Endothelial cell of umbilical vein (primary cell): Measurements from ENCODE around the gene CPSF3. TPM values are rescaled to one million over a fixed set of nuclear protein-coding genes. Genes with fewer than 3 reads are reported as not detected.

ENCODE experiments used
- BruUV-seq: library from RNA; stranded (reverse); fragments of 400-500 nt; replicated peaks from 2 replicates; lab custom pipeline; 2021; lab: Mats Ljungman, UMichigan
- CTCF ChIA-PET: fragments of 300-600, 350-600 bp; sonication (Branson Sonifier 250); formaldehyde crosslinking; loops from one replicate; lab custom pipeline; 2021; ENCODE audit warnings: antibody characterized with exemption, inconsistent platforms; lab: Charles Lee
- POLR2A ChIA-PET: fragments of 300-600, 350-600 bp; sonication (Branson Sonifier 250); formaldehyde crosslinking; loops from one replicate; lab custom pipeline; 2021; ENCODE audit warnings: antibody characterized with exemption, inconsistent platforms; lab: Charles Lee
- DNase-seq: peaks from one replicate; pipeline ENCODE4 v3.0.0-alpha.2; 2011; ENCODE audit warnings: low read depth, low spot score
- FAIRE-seq: peaks from 2 replicates; lab custom pipeline; 2011; peaks lifted over from hg19 to GRCh38; lab: Jason Lieb, UNC
- H2AFZ ChIP-seq: 2 replicates; pipeline ENCODE4 v1.6.0; 2012; ENCODE audit warnings: low read depth, low read length, control low read depth, inconsistent platforms
- H3K27ac ChIP-seq: 2 replicates; pipeline ENCODE4 v1.5.1; 2011; ENCODE audit warnings: low read depth, mild to moderate bottlenecking, control low read depth, low read length, moderate library complexity; ENCODE audit not compliant: insufficient read depth
- H3K27me3 ChIP-seq, 2 experiments: 2 replicates each; pipeline versions ENCODE4 v1.6.0 to v1.6.1; 2011; ENCODE audit warnings: low read length in 2 of 2, mixed read lengths in 1 of 2; ENCODE audit not compliant: control insufficient read depth in 2 of 2, insufficient read depth in 2 of 2
- H3K36me3 ChIP-seq, 2 experiments: 2 replicates in 1 of 2; 3 replicates in 1 of 2; pipeline ENCODE4 v1.5.1; 2011; ENCODE audit warnings: low read length in 2 of 2, mild to moderate bottlenecking in 1 of 2, moderate library complexity in 1 of 2; ENCODE audit not compliant: control insufficient read depth in 2 of 2, insufficient read depth in 2 of 2; ENCODE audit errors: extremely low read depth in 1 of 2
- H3K4me1 ChIP-seq: 3 replicates; pipeline ENCODE4 v1.5.1; 2011; ENCODE audit warnings: mild to moderate bottlenecking, low read length; ENCODE audit not compliant: control insufficient read depth, insufficient read depth; ENCODE audit errors: extremely low read depth
- H3K4me2 ChIP-seq: 2 replicates; pipeline ENCODE4 v1.6.1; 2011; ENCODE audit warnings: low read length, control low read depth, mixed read lengths; ENCODE audit not compliant: insufficient read depth
- H3K4me3 ChIP-seq, 3 experiments: fragments of 200-600 bp in 1 of 3; sonication (generic), shearing (Covaris generic) in 1 of 3; replicated peaks in 1 of 3; 2 replicates each; pipeline ENCODE4 v1.5.1; 2011 to 2016; ENCODE audit warnings: control low read depth in 3 of 3, low read length in 3 of 3, mild to moderate bottlenecking in 2 of 3, inconsistent platforms in 1 of 3, low read depth in 1 of 3, moderate library complexity in 1 of 3; ENCODE audit not compliant: insufficient read depth in 1 of 3
- H3K79me2 ChIP-seq: 2 replicates; pipeline ENCODE4 v1.6.0; 2012; ENCODE audit warnings: low read length, inconsistent platforms; ENCODE audit not compliant: control insufficient read depth, insufficient read depth
- H3K9ac ChIP-seq: replicated peaks from 2 replicates; pipeline ENCODE3; 2011; ENCODE audit warnings: low read length, control low read depth; ENCODE audit not compliant: insufficient read depth; ENCODE audit errors: extremely low read depth
- H3K9me1 ChIP-seq: replicated peaks from 3 replicates; pipeline ENCODE4 v1.6.0; 2011; ENCODE audit warnings: mild to moderate bottlenecking, low read length; ENCODE audit not compliant: control insufficient read depth, insufficient read depth; ENCODE audit errors: extremely low read depth
- H3K9me3 ChIP-seq: replicated peaks from 2 replicates; pipeline ENCODE4 v1.5.1; 2012; ENCODE audit warnings: low read length, inconsistent platforms; ENCODE audit not compliant: control insufficient read depth, insufficient read depth
- H4K20me1 ChIP-seq: replicated peaks from 2 replicates; pipeline ENCODE3; 2011; ENCODE audit warnings: mild to moderate bottlenecking, low read length; ENCODE audit not compliant: control insufficient read depth, insufficient read depth; ENCODE audit errors: extremely low read depth
- CTCF ChIP-seq, 2 donors: IDR thresholded peaks; 1 replicate in 1 of 2; 2 replicates in 1 of 2; pipeline ENCODE4 v1.5.1; 2011; ENCODE audit warnings: low read length in 2 of 2, mild to moderate bottlenecking in 2 of 2, moderate library complexity in 2 of 2, control low read depth in 1 of 2, inconsistent platforms in 1 of 2, low read depth in 1 of 2; ENCODE audit not compliant: insufficient read depth in 1 of 2; ENCODE audit errors: extremely low read depth in 1 of 2
- EZH2 ChIP-seq: IDR thresholded peaks from 2 replicates; pipeline ENCODE4 v1.6.1; 2012; ENCODE audit warnings: borderline replicate concordance, low read depth, mild to moderate bottlenecking, moderate library complexity, low read length, inconsistent platforms; ENCODE audit not compliant: severe bottlenecking
- FOS ChIP-seq: IDR thresholded peaks from 2 replicates; pipeline ENCODE4 v1.6.1; 2011; ENCODE audit warnings: mild to moderate bottlenecking, low read length, moderate library complexity, borderline replicate concordance; ENCODE audit not compliant: insufficient read depth
- GATA2 ChIP-seq: IDR thresholded peaks from 2 replicates; pipeline ENCODE4 v1.7.0; 2011; ENCODE audit warnings: low read depth, mild to moderate bottlenecking, moderate library complexity, mixed read lengths, low read length; ENCODE audit not compliant: insufficient read length, insufficient read depth
- JUN ChIP-seq: IDR thresholded peaks from 2 replicates; pipeline ENCODE4 v1.6.1; 2011; ENCODE audit warnings: borderline replicate concordance, low read depth; ENCODE audit not compliant: insufficient read length, insufficient read depth
- MAX ChIP-seq: IDR thresholded peaks from 2 replicates; pipeline ENCODE4 v1.6.1; 2011; ENCODE audit not compliant: insufficient read depth, insufficient read length
- MYC ChIP-seq: IDR thresholded peaks from one replicate; pipeline ENCODE4 v1.6.1; 2011; ENCODE audit warnings: mild to moderate bottlenecking, low read depth, low read length
- POLR2A ChIP-seq: IDR thresholded peaks from 2 replicates; pipeline ENCODE4 v1.6.1; 2012; ENCODE audit warnings: low read depth, mild to moderate bottlenecking, control low read depth, low read length
- POLR2AphosphoS5 ChIP-seq: IDR thresholded peaks from 2 replicates; pipeline ENCODE4 v1.6.1; 2012; ENCODE audit warnings: low read depth, mild to moderate bottlenecking, control low read depth, low read length, moderate library complexity; ENCODE audit not compliant: insufficient read depth
- dilution Hi-C: fragments of 300-500 bp; cut with MboI; formaldehyde crosslinking; loops from one replicate; pipeline ENCODE4 v1.15.0; 2019; ENCODE audit warnings: low sequenced_read_pairs; ENCODE audit not compliant: extremely low pct_ligation_motif_present
- intact Hi-C: fragments of 100-400 bp; cut with micrococcal nuclease; formaldehyde crosslinking; loops from one replicate; pipeline ENCODE4 v1.10.0; 2022
- polyA plus RNA-seq, 4 experiments: library from polyadenylated mRNA; depleted of rRNA in 3 of 4; stranded (reverse) in 3 of 4; unstranded in 1 of 4; fragments of >200 nt; gene quantifications; 2 replicates each; pipeline versions ENCODE4 v1.2.1 to v1.2.3, GENCODE V29; 2011 to 2012; ENCODE audit warnings: missing spikeins in 1 of 4
- total RNA-seq: library from RNA; stranded (reverse); gene quantifications from 2 replicates; pipeline ENCODE4 v1.2.3, GENCODE V29; 2021

CPSF3 gene
- total and polyA plus RNA-seq, 2 donors (not counting 3 experiments of a cell fraction or from before 2014, with no cell fraction given): 13.7 to 35.6 TPM

GRCh38 chr2:9463698-9464034 is 40.2 kb downstream of the CPSF3 start:
- ChIA-PET CTCF (no interaction called here), POLR2A (no interaction called here)
- intact Hi-C loops: no loop called here
- Histone ChIP-seq H3K27me3 (no peaks in the 10 kb centered on the region), H3K9ac (no peak overlapping the region), H3K27ac (no peak overlapping the region), H3K4me3 (no peak overlapping the region), H3K4me1 (no peaks in the 10 kb centered on the region), H3K9me1 (no peaks in the 10 kb centered on the region), H3K4me2 (no peak overlapping the region), H4K20me1 (no peaks in the 10 kb centered on the region), H3K36me3 (peaks cover 0 to 7% of the 10 kb centered on the region in 2 experiments), H3K79me2 (no peaks in the 10 kb centered on the region), H2AFZ (no peak overlapping the region), H3K9me3 (no peaks in the 10 kb centered on the region)
- no peak for TF ChIP-seq GATA2
- no peak for TF ChIP-seq JUN
- TF ChIP-seq CTCF (IDR thresholded peaks at IDR 0.05; ENCODE audit: extremely low read depth in 1 of 2, insufficient read depth in 1 of 2, low read depth in 1 of 2, low read length in 2 of 2): no peak
- no peak for TF ChIP-seq FOS
- no peak for TF ChIP-seq POLR2AphosphoS5
- no peak for TF ChIP-seq MYC
- TF ChIP-seq MAX: no peak
- TF ChIP-seq EZH2: no peak
- no peak for TF ChIP-seq POLR2A
- no peak for FAIRE-seq
- dilution Hi-C loops: no loop called here
- no peak for DNase-seq
- BruUV-seq: no TSS peak
